Psoas muscle (tissue), 8 donors: ENCODE measurements around the gene STT3A. TPM values are rescaled to one million over a fixed set of nuclear protein-coding genes. Genes with fewer than 3 reads are reported as not detected.

Experiments used
- ATAC-seq, 4 donors: fragments of 200-7000 bp; cut with Tn5 transposase; one replicate each; pipeline ENCODE4 v1.9.1; 2020; ENCODE audit warnings: moderate library complexity in 3 of 4, mild to moderate bottlenecking in 2 of 4
- DNase-seq, 2 donors: peaks; one replicate each; pipeline ENCODE4 v3.0.0-alpha.2; 2020
- H3K27ac ChIP-seq: fragments of 200-600 bp; one replicate; pipeline ENCODE4 v1.8.0; 2022
- H3K27me3 ChIP-seq, 3 donors: fragments of 200-600 bp in 1 of 3; one replicate each; pipeline versions ENCODE4 v1.6.1 to v1.8.0; 2013 to 2022; ENCODE audit warnings: low read length in 2 of 3, mild to moderate bottlenecking in 2 of 3, moderate library complexity in 1 of 3; ENCODE audit not compliant: insufficient read depth in 3 of 3
- H3K36me3 ChIP-seq, 2 donors: fragments of 200-600 bp in 1 of 2; one replicate each; pipeline versions ENCODE4 v1.6.1 to v1.8.0; 2013 to 2022; ENCODE audit warnings: low read depth in 1 of 2, mild to moderate bottlenecking in 1 of 2, moderate library complexity in 1 of 2; ENCODE audit not compliant: insufficient read depth in 1 of 2
- H3K4me1 ChIP-seq: fragments of 200-600 bp; one replicate; pipeline ENCODE4 v1.8.0; 2022
- H3K4me3 ChIP-seq: fragments of 200-600 bp; one replicate; pipeline ENCODE4 v1.8.0; 2022; ENCODE audit warnings: mild to moderate bottlenecking
- H3K9me3 ChIP-seq: fragments of 200-600 bp; one replicate; pipeline ENCODE4 v1.8.0; 2022
- CTCF ChIP-seq: fragments of 200-600 bp; IDR thresholded peaks from one replicate; pipeline ENCODE4 v1.8.0; 2022; ENCODE audit warnings: antibody characterized with exemption
- WGBS, 3 donors: extraction: QIAGEN DNeasy Blood & Tissue Kit; methylation state at CpG; one replicate each; pipeline versions ENCODE4 v1.1.6 to v1.1.7; 2013; 5-methylcytosine and 5-hydroxymethylcytosine counted together
- intact Hi-C, 2 donors: fragments of 100-400 bp; cut with DNase I; formaldehyde crosslinking; loops; one replicate each; pipeline versions ENCODE4 v1.11.0 to v1.14.2; 2022
- polyA plus RNA-seq, 3 donors: library from polyadenylated mRNA; stranded (reverse); fragments of 200-250 nt; gene quantifications; one replicate each; pipeline ENCODE4 v1.2.3, GENCODE V29; 2013
- total RNA-seq, 4 donors: library from RNA; stranded (reverse); fragmentation: NEBNext Ultra II Directional in 2 of 4; extraction: Animal tissue kit (Norgen Biotek cat#: 25700) in 2 of 4; gene quantifications; one replicate each; pipeline versions ENCODE4 v1.2.1 to v1.2.4, GENCODE V29; 2021 to 2023
- donor health status: healthy with polysubstance abuse.
- donor health status: DM: no; HTN: no; CAD: no; lungs with moderate emphysema.
- donor health status: Bipolar disorder and iron deficiency.
- donor health status: healthy.
- donor health status: DM: yes; HTN: yes; CAD: no.
- donor health status: DM: no; HTN: no; CAD: no.
- donor health status: DM: no; HTN: no; CAD: no.
- donor health status: DM: yes; HTN: yes; CAD: no.

Gene STT3A
- total and polyA plus RNA-seq, 7 donors = 23.3 to 58.9 (median 31.4) TPM

GRCh38 chr11:125625630-125626287 lies 33.1 kb downstream of the STT3A start:
- Histone ChIP-seq H3K36me3 (peaks cover 4 to 19% of the 10 kb centered on the region in 2 donors), H3K9me3 (no peaks in the 10 kb centered on the region), H3K27ac (peak overlapping the region; percentile 97), H3K4me3 (peak overlapping the region; percentile 85), H3K4me1 (peaks cover 13% of the 10 kb centered on the region), H3K27me3 (no peaks in the 10 kb centered on the region)
- WGBS, 3 donors = 0 to 1% (median 0%) methylated on average over 43 to 51 of the region's 51 CpGs
- intact Hi-C loops = loop anchor here (2.0 to 10.0 kb wide), 6 partner anchors 33 to 579 kb away; partner anchors contain the start of genes STT3A (in 2 of the 2) and HYLS1 (in 1 of the 2)
- DNase-seq (peak; percentile 86 to 93), ATAC-seq (peak; percentile 92 to 97 (median 94))
- TF ChIP-seq CTCF = no peak

GRCh38 chr11:125626288-125626950 lies 33.8 kb downstream of the STT3A start:
- intact Hi-C loops = loop anchor here (5.0 to 10.0 kb wide), 5 partner anchors 34 to 578 kb away; partner anchors contain the start of genes HYLS1 (in 1 of the 2) and STT3A (in 1 of the 2)
- TF ChIP-seq CTCF = no peak
- WGBS, 3 donors = 0 to 1% (median 0%) methylated on average over 18 of the region's 18 CpGs
- no peak for DNase-seq
- Histone ChIP-seq H3K27me3 (no peaks in the 10 kb centered on the region), H3K4me1 (peaks cover 13% of the 10 kb centered on the region), H3K4me3 (peak overlapping the region; percentile 85), H3K36me3 (peaks cover 0 to 12% of the 10 kb centered on the region in 2 donors), H3K9me3 (no peaks in the 10 kb centered on the region), H3K27ac (no peak overlapping the region)
- peak in 2 of 4 donors; percentile 5 to 34 for ATAC-seq

GRCh38 chr11:125627236-125627910 lies 34.7 kb downstream of the STT3A start:
- Histone ChIP-seq H3K27ac (no peak overlapping the region), H3K4me1 (peaks cover 13% of the 10 kb centered on the region), H3K9me3 (no peaks in the 10 kb centered on the region), H3K27me3 (no peaks in the 10 kb centered on the region), H3K36me3 (peaks cover 0 to 3% of the 10 kb centered on the region in 2 donors), H3K4me3 (no peak overlapping the region)
- ATAC-seq (no peak), DNase-seq (no peak)
- TF ChIP-seq CTCF = no peak
- 68 to 70% (median 69%) methylated on average over 7 of the region's 7 CpGs for WGBS, 3 donors
- intact Hi-C loops = loop anchor here (5.0 to 10.0 kb wide), 5 partner anchors 35 to 577 kb away; partner anchors contain the start of genes HYLS1 (in 1 of the 2) and STT3A (in 1 of the 2)

DNA sequence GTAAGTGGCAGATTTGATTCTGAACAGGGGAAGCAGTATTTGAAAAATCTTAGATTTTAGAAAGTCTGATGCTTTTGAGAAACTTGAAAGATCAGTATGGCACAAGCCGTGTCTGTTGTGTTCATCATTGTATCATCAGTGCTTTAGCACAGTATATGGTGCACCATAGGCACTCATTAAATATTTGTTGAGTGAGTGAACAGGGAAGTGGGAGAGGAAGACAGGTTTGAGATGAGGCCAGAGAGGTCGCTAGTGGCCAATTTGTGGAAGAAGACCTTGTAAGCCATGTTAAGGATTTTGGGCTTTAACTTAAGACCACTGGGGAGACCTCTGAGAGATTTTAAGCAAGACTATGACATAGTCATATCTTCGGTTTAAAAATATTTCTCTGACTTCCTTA lies 45.2 kb downstream of the STT3A start:
- H3K9me3 ChIP-seq = no peaks in the 10 kb centered on the region
- ATAC-seq (no peak), DNase-seq (no peak)
- H3K4me1 ChIP-seq = no peaks in the 10 kb centered on the region
- 88 to 93% (median 92%) methylated on average over 3 of the region's 3 CpGs for WGBS, 3 donors
- no peak overlapping the region for H3K4me3 ChIP-seq
- H3K27me3 ChIP-seq = no peaks in the 10 kb centered on the region
- intact Hi-C loops = no loop called here
- H3K36me3 ChIP-seq = peaks cover 0 to 4% of the 10 kb centered on the region in 2 donors
- TF ChIP-seq CTCF = no peak
- H3K27ac ChIP-seq = no peak overlapping the region
